ENCODE measurements around the gene VWF. TPM values are rescaled to one million over a fixed set of nuclear protein-coding genes. Genes with fewer than 3 reads are reported as not detected.
A peak's percentile ranks its signal among the peaks of the same experiment; 100 is the strongest.

The VWF gene
- total RNA-seq, 4 donors from 2014 or later, result 34.3 to 107 (median 50.3) TPM

DNA sequence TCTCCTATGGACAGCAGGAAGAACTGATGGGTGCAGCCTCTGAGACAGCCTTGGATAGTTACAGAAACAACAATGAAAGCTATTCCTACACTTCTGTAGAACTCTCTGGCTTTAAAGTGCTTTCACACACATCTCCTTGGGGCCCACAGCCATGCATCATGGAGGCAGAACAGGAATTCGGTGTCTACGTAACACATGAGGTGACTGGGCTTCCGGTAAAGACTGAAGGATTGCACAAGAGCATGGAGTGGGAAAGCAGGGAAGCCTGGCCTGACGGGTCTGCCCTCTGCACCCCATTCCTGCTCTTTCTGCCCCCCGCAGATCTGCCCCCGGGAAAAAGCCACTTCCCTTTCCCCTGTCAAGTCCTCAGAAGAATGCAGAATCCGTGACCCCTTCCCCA is 82.6 kb downstream of the VWF start:
- intact Hi-C loops (cut with DNase I; ENCODE audit: low total_unique reads), result loop anchor here (5.0 kb wide), 1 partner anchor 55 kb away; no protein-coding TSS in a partner anchor
- WGBS, 2 donors, result 79 to 81% methylated on average over 7 of the region's 7 CpGs

DNA sequence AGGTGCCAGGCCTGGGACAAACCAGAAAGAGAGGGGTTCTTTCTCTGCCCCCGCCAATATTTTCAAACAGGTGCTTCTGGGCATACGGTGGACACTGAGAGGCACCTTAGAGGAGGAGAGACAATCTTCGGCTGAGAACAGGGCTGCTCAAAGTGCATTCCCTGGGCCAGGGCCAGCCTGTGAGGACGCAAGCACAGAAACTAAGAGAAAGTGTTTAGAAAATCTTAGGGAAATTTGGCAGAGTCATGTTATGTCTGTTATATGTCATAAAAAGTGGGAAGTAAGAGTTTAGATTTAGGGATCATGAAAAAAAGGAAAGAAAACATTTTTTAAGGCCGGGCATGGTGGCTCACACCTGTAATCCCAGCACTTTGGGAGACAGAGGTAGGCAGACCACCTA is 83.7 kb downstream of the VWF start:
- DNase-seq (ENCODE audit: low spot score in 2 of 2), result no peak
- intact Hi-C loops (cut with DNase I; ENCODE audit: low total_unique reads), result loop anchor here (5.0 kb wide), 1 partner anchor 54 kb away; no protein-coding TSS in a partner anchor
- TF ChIP-seq CTCF (IDR thresholded peaks at IDR 0.05) (no peak), POLR2A (IDR thresholded peaks at IDR 0.05) (no peak)
- H3K4me3 ChIP-seq (ENCODE audit: low read depth, poor library complexity, severe bottlenecking), result no peak overlapping the region
- WGBS, 2 donors, result 90 to 93% methylated on average over 5 of the region's 5 CpGs

More for the DNA sequence above, 82.6 kb downstream of the VWF start:
- no peak overlapping the region for H3K4me3 ChIP-seq (ENCODE audit: low read depth, poor library complexity, severe bottlenecking)
- TF ChIP-seq CTCF (IDR thresholded peaks at IDR 0.05) (no peak), POLR2A (IDR thresholded peaks at IDR 0.05) (no peak)
- DNase-seq (ENCODE audit: low spot score in 2 of 2), result no peak

- intact Hi-C loops (cut with DNase I; ENCODE audit: low total_unique reads), result loop anchor here (5.0 kb wide), 1 partner anchor 53 kb away; no protein-coding TSS in a partner anchor
- H3K4me3 ChIP-seq (ENCODE audit: low read depth, poor library complexity, severe bottlenecking), result no peak overlapping the region
- WGBS, 2 donors, result 27 to 28% methylated on average over 12 of the region's 12 CpGs
- DNase-seq (ENCODE audit: low spot score in 2 of 2), result peak in 1 of 2 donors; percentile 55
- TF ChIP-seq POLR2A (IDR thresholded peaks at IDR 0.05), result no peak
- peak in 1 of 3 donors; percentile 81 for TF ChIP-seq CTCF (IDR thresholded peaks at IDR 0.05)
Observed at GRCh38 chr12:6039894-6040601, 84.4 kb downstream of the VWF start.

DNA sequence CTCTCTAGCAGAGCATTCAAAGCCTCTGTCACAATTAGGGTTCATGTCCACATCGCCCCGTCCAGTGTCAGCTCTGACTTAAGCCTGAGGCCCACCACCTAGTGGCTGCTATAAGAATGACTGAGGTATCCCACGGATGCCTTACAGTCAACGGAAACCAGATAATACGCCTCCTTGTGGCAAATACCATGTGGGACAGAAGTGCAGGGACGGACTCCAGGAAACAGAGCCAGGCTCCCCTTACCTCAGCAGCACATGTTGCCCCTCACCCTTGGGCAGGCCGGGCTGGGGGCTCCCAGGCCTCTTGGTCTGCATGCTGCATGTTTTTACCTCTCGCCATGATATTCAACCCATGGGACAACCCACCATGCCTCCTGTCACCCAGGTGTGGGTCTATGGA is 86.3 kb downstream of the VWF start:
- WGBS, 2 donors, result 62 to 84% methylated on average over 8 of the region's 8 CpGs
- no peak for DNase-seq (ENCODE audit: low spot score in 2 of 2)
- intact Hi-C loops (cut with DNase I; ENCODE audit: low total_unique reads), result no loop called here
- no peak overlapping the region for H3K4me3 ChIP-seq (ENCODE audit: low read depth, poor library complexity, severe bottlenecking)
- no peak for TF ChIP-seq POLR2A (IDR thresholded peaks at IDR 0.05)
- no peak for TF ChIP-seq CTCF (IDR thresholded peaks at IDR 0.05)

DNA sequence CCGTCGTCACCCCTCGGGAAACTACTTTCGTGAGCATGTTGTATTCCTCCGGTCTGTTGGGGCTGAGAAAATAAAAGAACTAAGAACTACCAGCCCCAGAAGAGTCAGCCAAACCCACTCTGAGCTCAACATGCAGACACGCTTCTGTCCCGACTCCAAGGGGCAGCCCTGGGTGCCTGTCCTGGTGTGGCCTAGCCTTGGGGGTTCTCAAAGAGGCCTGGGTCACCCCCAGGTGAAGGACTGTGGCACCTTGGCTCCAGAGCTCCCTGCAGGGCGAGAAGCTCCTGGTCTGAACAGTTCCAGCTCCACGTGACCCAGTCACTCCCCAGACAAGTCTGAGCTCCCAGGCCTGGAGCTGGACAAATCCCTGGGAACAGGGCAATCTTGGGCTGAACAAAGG is 87.0 kb downstream of the VWF start:
- DNase-seq (ENCODE audit: low spot score in 2 of 2), result no peak
- TF ChIP-seq CTCF (IDR thresholded peaks at IDR 0.05), result no peak
- TF ChIP-seq POLR2A (IDR thresholded peaks at IDR 0.05), result no peak
- 83 to 91% methylated on average over 9 of the region's 9 CpGs for WGBS, 2 donors
- intact Hi-C loops (cut with DNase I; ENCODE audit: low total_unique reads), result no loop called here
- no peak overlapping the region for H3K4me3 ChIP-seq (ENCODE audit: low read depth, poor library complexity, severe bottlenecking)
